GM12878 (cell line): ENCODE measurements around the gene IFIT1. TPM values are rescaled to one million over a fixed set of nuclear protein-coding genes. Genes with fewer than 3 reads are reported as not detected.

Experiments
- ASH2L ChIP-seq: fragments of 300-600, 200-600 bp; sonication (generic); IDR thresholded peaks from 2 replicates; pipeline ENCODE4 v1.6.1; 2017; ENCODE audit warnings: low read depth, mild to moderate bottlenecking, borderline replicate concordance
- ATF7 ChIP-seq: fragments of 450-650 bp; IDR thresholded peaks from 2 replicates; pipeline ENCODE4 v1.6.1; 2016; ENCODE audit warnings: low read depth, mild to moderate bottlenecking
- CEBPB ChIP-seq, 2 experiments: fragments of 150-350 bp in 1 of 2; IDR thresholded peaks; 2 replicates each; pipeline ENCODE4 v1.6.1; 2012 to 2014; ENCODE audit warnings: low read depth in 2 of 2, low read length in 2 of 2, borderline replicate concordance in 1 of 2, inconsistent platforms in 1 of 2
- ESRRA ChIP-seq: IDR thresholded peaks from 2 replicates; pipeline ENCODE4 v1.6.1; 2012; ENCODE audit warnings: mild to moderate bottlenecking, low read length, improper control_type of control experiment
- GATAD2B ChIP-seq: fragments of 450-650 bp; conservative IDR thresholded peaks from 2 replicates; pipeline ENCODE4 v1.6.1; 2017; ENCODE audit warnings: low read depth, mild to moderate bottlenecking, moderate library complexity
- KDM1A ChIP-seq: fragments of 200-600 bp; sonication (generic); IDR thresholded peaks from 2 replicates; pipeline ENCODE4 v1.6.1; 2016; ENCODE audit warnings: borderline replicate concordance
- MYC ChIP-seq: IDR thresholded peaks from 2 replicates; pipeline ENCODE4 v1.6.1; 2011; ENCODE audit warnings: mild to moderate bottlenecking, low read length, moderate library complexity, inconsistent platforms; ENCODE audit not compliant: insufficient read depth, insufficient replicate concordance, insufficient read length, severe bottlenecking
- NFIC ChIP-seq: IDR thresholded peaks from 2 replicates; pipeline ENCODE4 v1.6.1; 2012; ENCODE audit warnings: low read depth, mild to moderate bottlenecking, inconsistent platforms, low read length, moderate library complexity
- NR2C2 ChIP-seq: IDR thresholded peaks from 2 replicates; pipeline ENCODE4 v1.6.1; 2011; ENCODE audit warnings: borderline replicate concordance, low read depth; ENCODE audit not compliant: control insufficient read depth, insufficient read length
- PAX5 ChIP-seq: IDR thresholded peaks from 2 replicates; pipeline ENCODE4 v1.6.1; 2011; ENCODE audit warnings: low read depth, low read length, borderline replicate concordance
- polyA plus RNA-seq, 11 experiments: library from polyadenylated mRNA; depleted of rRNA in 4 of 11; unstranded in 6 of 11; stranded (reverse) in 5 of 11; fragments of >200 nt; fragmentation: Nextera tagmentation in 4 of 11; fragmentation: Illumina TruSeq in 1 of 11; extraction: Ambion mirVana in 4 of 11; extraction: Trizol in 1 of 11; gene quantifications; 1 replicate in 1 of 11; 2 replicates in 10 of 11; pipeline versions ENCODE4 v1.2.1 to v1.2.3, GENCODE V29; 2011 to 2016; ENCODE audit warnings: inconsistent platforms in 2 of 11, missing spikeins in 2 of 11, low read depth in 1 of 11
- total RNA-seq, 4 experiments: library from RNA; depleted of rRNA in 3 of 4; stranded (reverse); fragments of >200 nt in 3 of 4; fragmentation: Illumina TruSeq in 1 of 4; extraction: Trizol in 1 of 4; gene quantifications; 2 replicates each; pipeline versions ENCODE4 v1.2.1 to v1.2.3, GENCODE V29; 2013 to 2021
- TF ChIP-seq, protein P1 (sequence below): fragments of 450-650 bp; IDR thresholded peaks from 2 replicates; pipeline ENCODE4 v1.6.1; 2018; ENCODE audit warnings: borderline replicate concordance, mild to moderate bottlenecking; ENCODE audit not compliant: partially characterized antibody
- TF ChIP-seq, protein P2 (sequence below): fragments of 450-650 bp; conservative IDR thresholded peaks from 2 replicates; pipeline ENCODE4 v1.6.1; 2017; ENCODE audit warnings: mild to moderate bottlenecking, moderate library complexity

IFIT1 gene
- total and polyA plus RNA-seq, 10 of the 15 experiments (the other 5 are each of a cell fraction or from before 2014, with no cell fraction given): 13.9 to 37.2 (median 22.3) TPM

DNA sequence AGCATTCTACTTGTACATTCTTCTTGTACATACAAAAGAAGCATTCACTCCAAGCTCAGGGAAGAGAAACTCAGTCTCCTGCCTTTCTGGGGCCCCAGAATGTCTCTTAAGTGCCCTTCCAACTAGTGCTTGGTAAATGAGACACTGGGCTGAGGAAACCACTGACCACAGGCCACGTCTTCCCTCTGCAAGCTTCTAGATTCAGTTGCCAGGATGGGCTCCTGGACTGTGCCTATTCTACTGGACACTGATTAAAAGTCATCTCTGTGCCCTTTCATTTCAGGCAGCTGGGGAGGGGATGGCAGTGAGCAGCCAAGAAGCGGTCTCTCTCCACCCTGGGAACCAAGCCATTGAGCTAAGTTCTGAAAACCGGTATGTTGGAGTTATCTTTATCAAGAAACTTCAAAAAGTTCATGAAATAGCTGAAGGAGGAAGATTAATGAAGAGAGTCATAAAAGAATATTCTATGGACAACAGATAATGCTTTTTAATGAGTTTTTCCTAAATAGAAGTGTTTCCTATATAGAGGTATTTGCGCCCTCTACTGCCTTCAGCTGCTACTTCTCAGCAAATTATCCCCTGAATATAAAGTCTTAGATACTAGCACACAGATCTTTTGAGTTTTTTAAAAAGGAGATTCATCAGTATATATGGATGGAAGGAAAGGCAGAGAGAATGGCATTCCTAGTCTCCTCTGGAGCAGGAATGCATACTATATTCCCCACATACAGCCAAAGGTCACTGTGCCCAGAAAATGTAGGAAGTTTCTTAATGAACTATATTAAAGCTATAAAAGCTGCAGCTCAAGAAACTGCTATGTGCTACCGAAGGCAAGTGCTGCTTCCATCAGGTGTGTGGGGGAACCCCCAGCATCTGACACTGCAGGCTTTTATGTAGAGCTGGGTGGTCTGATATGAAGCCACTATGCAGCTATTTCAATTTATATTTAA, 23.0 kb upstream of the IFIT1 start (continued):
- TF ChIP-seq, protein P1, sequence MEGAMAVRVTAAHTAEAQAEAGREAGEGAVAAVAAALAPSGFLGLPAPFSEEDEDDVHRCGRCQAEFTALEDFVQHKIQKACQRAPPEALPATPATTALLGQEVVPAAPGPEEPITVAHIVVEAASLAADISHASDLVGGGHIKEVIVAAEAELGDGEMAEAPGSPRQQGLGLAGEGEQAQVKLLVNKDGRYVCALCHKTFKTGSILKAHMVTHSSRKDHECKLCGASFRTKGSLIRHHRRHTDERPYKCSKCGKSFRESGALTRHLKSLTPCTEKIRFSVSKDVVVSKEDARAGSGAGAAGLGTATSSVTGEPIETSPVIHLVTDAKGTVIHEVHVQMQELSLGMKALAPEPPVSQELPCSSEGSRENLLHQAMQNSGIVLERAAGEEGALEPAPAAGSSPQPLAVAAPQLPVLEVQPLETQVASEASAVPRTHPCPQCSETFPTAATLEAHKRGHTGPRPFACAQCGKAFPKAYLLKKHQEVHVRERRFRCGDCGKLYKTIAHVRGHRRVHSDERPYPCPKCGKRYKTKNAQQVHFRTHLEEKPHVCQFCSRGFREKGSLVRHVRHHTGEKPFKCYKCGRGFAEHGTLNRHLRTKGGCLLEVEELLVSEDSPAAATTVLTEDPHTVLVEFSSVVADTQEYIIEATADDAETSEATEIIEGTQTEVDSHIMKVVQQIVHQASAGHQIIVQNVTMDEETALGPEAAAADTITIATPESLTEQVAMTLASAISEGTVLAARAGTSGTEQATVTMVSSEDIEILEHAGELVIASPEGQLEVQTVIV: no peak
- no peak for TF ChIP-seq NR2C2
- no peak for TF ChIP-seq ASH2L
- TF ChIP-seq CEBPB (IDR thresholded peaks at IDR 0.05; ENCODE audit: borderline replicate concordance in 1 of 2, low read depth in 2 of 2, low read length in 2 of 2): no peak
- no peak for TF ChIP-seq KDM1A
- TF ChIP-seq ATF7: no peak
- no peak for TF ChIP-seq PAX5
- TF ChIP-seq ESRRA: no peak
- no peak for TF ChIP-seq MYC
- TF ChIP-seq, protein P2, sequence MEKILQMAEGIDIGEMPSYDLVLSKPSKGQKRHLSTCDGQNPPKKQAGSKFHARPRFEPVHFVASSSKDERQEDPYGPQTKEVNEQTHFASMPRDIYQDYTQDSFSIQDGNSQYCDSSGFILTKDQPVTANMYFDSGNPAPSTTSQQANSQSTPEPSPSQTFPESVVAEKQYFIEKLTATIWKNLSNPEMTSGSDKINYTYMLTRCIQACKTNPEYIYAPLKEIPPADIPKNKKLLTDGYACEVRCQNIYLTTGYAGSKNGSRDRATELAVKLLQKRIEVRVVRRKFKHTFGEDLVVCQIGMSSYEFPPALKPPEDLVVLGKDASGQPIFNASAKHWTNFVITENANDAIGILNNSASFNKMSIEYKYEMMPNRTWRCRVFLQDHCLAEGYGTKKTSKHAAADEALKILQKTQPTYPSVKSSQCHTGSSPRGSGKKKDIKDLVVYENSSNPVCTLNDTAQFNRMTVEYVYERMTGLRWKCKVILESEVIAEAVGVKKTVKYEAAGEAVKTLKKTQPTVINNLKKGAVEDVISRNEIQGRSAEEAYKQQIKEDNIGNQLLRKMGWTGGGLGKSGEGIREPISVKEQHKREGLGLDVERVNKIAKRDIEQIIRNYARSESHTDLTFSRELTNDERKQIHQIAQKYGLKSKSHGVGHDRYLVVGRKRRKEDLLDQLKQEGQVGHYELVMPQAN: no peak
- TF ChIP-seq GATAD2B: no peak
- no peak for TF ChIP-seq NFIC
